Measurements from ENCODE around the gene ARG2. TPM values are rescaled to one million over a fixed set of nuclear protein-coding genes. Genes with fewer than 3 reads are reported as not detected.

Gene ARG2
- polyA plus RNA-seq, 1 donor (not counting 4 experiments of a cell fraction or from before 2014, with no cell fraction given) = 8.2 TPM

GRCh38 chr14:67698179-67698578 lies 78.5 kb downstream of the ARG2 start:
- DNase-seq (ENCODE audit: low read depth, low spot score) = no peak
- Histone ChIP-seq H3K36me3 (ENCODE audit: control insufficient read depth in 2 of 2, extremely low read depth in 1 of 2, insufficient read depth in 2 of 2, low read length in 2 of 2) (peaks cover 0 to 2% of the 10 kb centered on the region in 2 experiments), H2AFZ (ENCODE audit: control insufficient read depth, low read length) (no peak overlapping the region), H3K4me2 (ENCODE audit: control insufficient read depth, extremely low read depth, insufficient read depth, low read depth, low read length) (no peak overlapping the region), H4K20me1 (ENCODE audit: control insufficient read depth, extremely low read depth, insufficient read depth, low read length) (no peaks in the 10 kb centered on the region), H3K79me2 (ENCODE audit: control insufficient read depth, insufficient read depth, low read length) (peaks cover 18% of the 10 kb centered on the region), H3K9ac (ENCODE audit: control insufficient read depth, extremely low read depth, insufficient read depth, low read length) (no peak overlapping the region), H3K9me1 (ENCODE audit: control insufficient read depth, extremely low read depth, insufficient read depth, low read length) (no peaks in the 10 kb centered on the region), H3K27ac (ENCODE audit: control insufficient read depth, insufficient read depth, low read length) (no peak overlapping the region), H3K27me3 (ENCODE audit: control insufficient read depth, extremely low read depth, insufficient read depth, low read length) (no peaks in the 10 kb centered on the region), H3K9me3 (ENCODE audit: control insufficient read depth, low read depth, low read length) (no peaks in the 10 kb centered on the region), H3K4me3 (ENCODE audit: control insufficient read depth in 2 of 3, extremely low read depth in 1 of 3, insufficient read depth in 2 of 3, low read depth in 1 of 3, low read length in 3 of 3) (no peak overlapping the region), H3K4me1 (ENCODE audit: control insufficient read depth, extremely low read depth, insufficient read depth, low read length) (peaks cover 10% of the 10 kb centered on the region)
- no peak for TF ChIP-seq CTCF (optimal IDR thresholded peaks at IDR 0.05 in 1 of 3, IDR thresholded peaks at IDR 0.05 in 1 of 3, conservative IDR thresholded peaks at IDR 0.05 in 1 of 3; ENCODE audit: extremely low read depth in 1 of 3, insufficient read depth in 2 of 3, low read length in 3 of 3)
- no peak for TF ChIP-seq EZH2 (IDR thresholded peaks at IDR 0.05; ENCODE audit: low read length)
- dilution Hi-C loops (cut with MboI; ENCODE audit: extremely low pct_ligation_motif_present, low sequenced_read_pairs) = no loop called here
- FAIRE-seq = no peak

Small RNA genes lying within 50 kb of the gene (small RNA-seq; reads per million reads assigned to genes)
- gene AL132640.3 (ENCODE audit: insufficient read length in 3 of 3, low read depth in 3 of 3, low replicate concordance in 1 of 3) (0 reads per million in 3 experiments), gene RF00019 (ENCODE audit: insufficient read length in 3 of 3, low read depth in 3 of 3, low replicate concordance in 1 of 3) (0 reads per million in 3 experiments), gene RNA5SP386 (ENCODE audit: insufficient read length in 3 of 3, low read depth in 3 of 3, low replicate concordance in 1 of 3) (0 reads per million in 3 experiments)

Other genes starting within 250 kb of the ARG2 start
- 127 to 253 TPM (median 219 TPM) in 3 replicates for gene PLEK2, start 207.8 kb upstream of the ARG2 start, polyA plus RNA-seq
- gene TMEM229B, start 131.2 kb upstream of the ARG2 start, polyA plus RNA-seq = 1.0 to 1.7 TPM (median 1.5 TPM) in 3 replicates
- gene PLEKHH1, start 86.6 kb upstream of the ARG2 start, polyA plus RNA-seq = 2.6 to 4.4 TPM (median 2.9 TPM) in 3 replicates
- 24.3 to 29.9 TPM (median 29.0 TPM) in 3 replicates for gene PIGH, start 19.7 kb upstream of the ARG2 start, polyA plus RNA-seq
- 54.4 to 94.4 TPM (median 62.1 TPM) in 3 replicates for gene VTI1B, start 54.7 kb downstream of the ARG2 start, polyA plus RNA-seq
- gene RDH11, start 75.8 kb downstream of the ARG2 start, polyA plus RNA-seq = 189 to 202 TPM (median 197 TPM) in 3 replicates
- gene RDH12, start 82.0 kb downstream of the ARG2 start, polyA plus RNA-seq = 0.26 to 2.0 TPM (median 0.98 TPM) in 3 replicates
- gene ZFYVE26, start 196.7 kb downstream of the ARG2 start, polyA plus RNA-seq = 8.5 to 12.8 TPM (median 9.8 TPM) in 3 replicates
- 7.1 to 13.3 TPM (median 10.1 TPM) in 3 replicates for gene RAD51B, start 199.9 kb downstream of the ARG2 start, polyA plus RNA-seq

All from keratinocyte (primary cell).